ENCODE measurements around the gene CEP152.

Gene CEP152

GRCh38 chr15:48765022-48765421, 45.8 kb downstream of the CEP152 start:
- no peak for DNase-seq (ENCODE audit: low spot score)

- DNase-seq (ENCODE audit: low spot score) = no peak
Observed at GRCh38 chr15:48761393-48762158, 49.3 kb downstream of the CEP152 start.

- no peak for DNase-seq (ENCODE audit: low spot score)
Observed at GRCh38 chr15:48759921-48760320, 50.9 kb downstream of the CEP152 start.

GRCh38 chr15:48757661-48758060, 53.2 kb downstream of the CEP152 start:
- no peak for DNase-seq (ENCODE audit: low spot score)

- peak; percentile 24 for DNase-seq (ENCODE audit: low spot score)
Observed at GRCh38 chr15:48754011-48754410, 56.9 kb downstream of the CEP152 start.

GRCh38 chr15:48751595-48751994, 59.3 kb downstream of the CEP152 start:
- no peak for DNase-seq (ENCODE audit: low spot score)

GRCh38 chr15:48748535-48748934, 62.3 kb downstream of the CEP152 start:
- peak; percentile 10 for DNase-seq (ENCODE audit: low spot score)

GRCh38 chr15:48733615-48734014, 77.3 kb downstream of the CEP152 start:
- DNase-seq (ENCODE audit: low spot score) = no peak

- DNase-seq (ENCODE audit: low spot score) = no peak
Observed at GRCh38 chr15:48730506-48730905, 80.4 kb downstream of the CEP152 start.

- DNase-seq (ENCODE audit: low spot score) = no peak
Observed at GRCh38 chr15:48723969-48724368, 86.9 kb downstream of the CEP152 start.

- peak; percentile 83 for DNase-seq (ENCODE audit: low spot score)
Observed at GRCh38 chr15:48722764-48723661, 87.9 kb downstream of the CEP152 start.

- DNase-seq (ENCODE audit: low spot score) = peak; percentile 61
Observed at GRCh38 chr15:48721061-48721810, 89.6 kb downstream of the CEP152 start.

GRCh38 chr15:48720646-48721045, 90.2 kb downstream of the CEP152 start:
- DNase-seq (ENCODE audit: low spot score) = peak; percentile 43

- DNase-seq (ENCODE audit: low spot score) = no peak
Observed at GRCh38 chr15:48719668-48720067, 91.2 kb downstream of the CEP152 start.

- peak; percentile 45 for DNase-seq (ENCODE audit: low spot score)
Observed at GRCh38 chr15:48718646-48719045, 92.2 kb downstream of the CEP152 start.

GRCh38 chr15:48717458-48717857, 93.4 kb downstream of the CEP152 start:
- DNase-seq (ENCODE audit: low spot score) = peak; percentile 27

GRCh38 chr15:48712546-48712945, 98.3 kb downstream of the CEP152 start:
- DNase-seq (ENCODE audit: low spot score) = no peak

- DNase-seq (ENCODE audit: low spot score) = no peak
Observed at GRCh38 chr15:48710952-48711495, 99.8 kb downstream of the CEP152 start.

GRCh38 chr15:48708641-48709040, 102.2 kb downstream of the CEP152 start:
- DNase-seq (ENCODE audit: low spot score) = no peak

- no peak for DNase-seq (ENCODE audit: low spot score)
Observed at GRCh38 chr15:48705381-48705780, 105.5 kb downstream of the CEP152 start.

GRCh38 chr15:48703544-48703943, 107.3 kb downstream of the CEP152 start:
- peak; percentile 66 for DNase-seq (ENCODE audit: low spot score)

Measured in AG08395 (cell line).